GM21515 (cell line): Measurements from ENCODE around the gene SLC39A3.

Experiments used
- ATAC-seq: cut with Tn5 transposase; IDR thresholded peaks from one replicate; pipeline ENCODE4 v1.9.1; 2021; ENCODE audit not compliant: unreplicated experiment

Gene SLC39A3

DNA sequence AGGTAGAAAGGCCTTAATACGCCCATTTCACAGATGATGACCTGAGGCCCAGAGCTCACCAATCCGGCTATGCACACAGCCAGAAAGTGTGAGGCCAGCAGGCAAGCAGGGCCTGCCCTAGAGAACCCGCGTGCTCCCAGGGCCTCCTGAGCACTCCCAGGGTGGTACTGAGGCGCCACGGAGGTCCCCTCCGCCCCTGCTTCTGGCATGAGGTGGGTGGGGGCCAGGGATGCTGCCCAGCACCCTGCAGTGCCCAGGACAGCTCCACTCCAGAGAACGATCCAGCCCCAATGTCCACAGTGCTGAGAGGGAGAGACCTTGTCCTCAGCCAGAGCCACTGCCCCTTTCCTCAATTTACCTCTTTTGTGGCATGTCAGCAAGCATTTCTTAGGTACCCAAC, 29.4 kb upstream of the SLC39A3 start:
- ATAC-seq, result no peak

DNA sequence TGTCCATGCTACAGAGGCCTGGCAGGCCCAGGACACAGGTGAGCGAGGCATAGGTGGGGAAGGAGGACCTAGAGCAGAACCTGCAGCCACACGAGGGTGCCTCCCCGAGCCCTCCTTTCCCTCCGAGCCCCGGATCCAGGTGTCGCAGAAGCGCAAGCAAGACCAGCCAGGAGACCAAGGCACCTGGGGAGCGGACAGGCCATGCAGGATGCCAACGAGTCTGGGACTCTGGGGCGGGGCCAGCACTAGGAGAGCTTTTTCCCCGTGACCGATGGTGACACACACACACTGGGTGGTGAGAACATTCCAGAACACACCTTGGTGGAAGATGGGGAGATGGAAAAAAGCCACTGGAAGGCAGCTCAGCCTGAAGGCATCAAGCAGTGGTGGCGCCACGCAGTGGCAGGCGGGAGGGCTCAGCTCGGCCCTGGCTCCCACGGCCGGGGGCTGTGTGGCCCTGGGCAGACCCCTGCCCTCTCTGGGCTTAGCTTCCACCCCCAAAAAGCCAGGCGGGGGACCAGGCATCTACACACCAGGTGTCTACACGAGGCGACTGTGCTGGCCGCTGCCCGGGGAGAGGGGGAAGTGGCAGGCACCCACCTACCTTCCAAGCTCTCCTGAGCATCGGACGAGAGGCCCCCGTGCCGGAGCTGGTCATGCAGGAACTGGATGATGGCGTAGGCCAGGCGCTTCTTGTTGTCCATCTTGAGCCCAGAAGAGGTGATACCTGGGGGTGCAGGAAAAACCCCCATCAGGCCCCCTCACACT, 28.7 kb upstream of the SLC39A3 start:
- no peak for ATAC-seq

DNA sequence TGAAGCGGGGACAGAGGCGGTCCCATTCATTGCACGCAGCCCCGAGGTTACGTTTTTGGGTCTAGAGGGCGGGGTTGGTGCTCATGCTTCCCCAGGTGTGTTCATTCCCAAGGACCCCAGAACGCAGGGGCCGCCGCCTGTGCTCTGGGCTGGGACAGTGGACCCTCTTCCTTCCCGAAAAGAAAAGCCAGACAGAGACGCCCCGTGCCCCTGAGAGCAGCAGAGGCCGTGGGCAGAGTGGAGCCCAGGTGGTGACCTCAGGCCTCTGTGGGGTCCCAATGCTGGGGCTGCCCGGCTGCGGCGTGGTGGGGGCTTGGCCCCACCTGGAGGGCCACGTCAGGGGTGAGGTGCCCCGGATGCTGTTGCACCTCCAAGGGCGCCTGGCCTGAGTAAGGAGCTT, 27.9 kb upstream of the SLC39A3 start:
- ATAC-seq, result no peak

DNA sequence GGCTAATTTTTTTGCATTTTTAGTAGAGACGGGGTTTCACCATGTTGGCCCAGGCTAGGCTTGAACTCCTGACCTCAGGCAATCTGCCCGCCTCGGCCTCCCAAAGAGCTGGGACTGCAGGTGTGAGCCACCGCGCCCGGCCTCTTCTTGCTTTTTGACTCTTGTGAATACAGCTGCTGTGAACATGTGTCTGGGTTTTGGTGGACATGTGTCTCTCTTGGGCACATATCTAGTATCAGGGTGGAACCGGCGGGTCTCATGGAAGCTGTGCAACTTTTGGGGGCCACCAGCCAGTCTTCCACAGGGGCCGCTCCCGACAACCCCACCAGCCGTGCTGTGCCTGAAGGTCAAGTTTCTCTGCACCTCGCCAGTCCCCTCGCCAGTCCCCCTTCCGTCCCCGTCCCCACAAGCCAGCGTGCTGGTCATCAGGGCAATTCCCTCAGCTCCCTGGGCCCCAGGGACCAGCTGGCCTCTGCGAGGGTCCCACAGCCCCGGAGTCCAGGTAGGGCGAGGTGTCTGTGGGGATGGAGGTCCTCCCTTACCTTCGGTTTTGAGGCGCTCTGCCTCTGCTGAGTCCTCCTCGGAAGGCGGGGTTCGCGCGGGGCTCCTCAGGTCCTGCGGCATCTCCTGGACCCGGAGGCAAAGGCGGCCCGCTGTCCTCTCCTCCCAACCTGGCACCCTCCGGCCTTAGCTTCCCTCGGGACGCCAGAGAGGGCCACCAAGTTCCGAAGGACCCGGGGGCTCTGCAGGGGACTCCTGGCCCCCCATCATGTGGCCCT, 27.0 kb upstream of the SLC39A3 start:
- no peak for ATAC-seq

DNA sequence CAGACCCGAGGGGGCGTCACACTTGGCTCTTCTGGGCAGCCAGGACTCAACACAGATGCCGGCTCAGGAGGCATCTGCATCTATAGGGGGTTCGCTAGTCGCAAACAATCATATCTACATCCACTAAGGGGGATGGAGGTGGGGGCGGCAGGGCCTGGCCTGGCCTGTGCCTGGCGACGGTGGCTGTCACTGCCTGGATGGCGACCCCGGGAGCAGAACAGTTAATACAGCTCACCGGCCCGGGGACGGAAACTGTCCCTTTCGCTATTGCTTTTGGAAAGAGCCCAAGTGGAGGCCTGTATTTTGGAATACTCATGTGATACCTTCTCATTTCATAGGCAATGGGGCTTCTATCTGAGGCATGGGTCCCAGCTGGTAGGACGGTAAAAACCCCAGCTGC, 25.6 kb upstream of the SLC39A3 start:
- ATAC-seq, result no peak

DNA sequence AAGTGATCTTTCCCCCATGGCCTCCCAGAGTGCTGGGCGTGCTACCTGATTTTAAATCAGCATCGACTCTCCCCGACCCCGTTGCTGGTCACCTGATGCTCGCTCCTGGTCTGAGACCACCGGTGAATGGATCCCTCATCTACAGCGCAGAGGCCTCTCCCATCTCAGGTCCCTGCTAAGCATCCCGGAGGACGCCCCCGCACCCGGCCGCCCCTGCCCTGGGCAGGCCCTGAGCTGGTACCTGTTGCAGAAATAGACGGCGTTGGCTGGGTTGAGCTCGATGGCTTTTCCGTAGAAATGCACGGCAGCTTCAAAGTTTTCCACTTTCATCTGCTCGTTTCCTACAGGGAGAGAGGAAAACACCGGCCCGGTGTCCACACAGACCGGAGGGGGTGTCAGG, 25.1 kb upstream of the SLC39A3 start:
- no peak for ATAC-seq

DNA sequence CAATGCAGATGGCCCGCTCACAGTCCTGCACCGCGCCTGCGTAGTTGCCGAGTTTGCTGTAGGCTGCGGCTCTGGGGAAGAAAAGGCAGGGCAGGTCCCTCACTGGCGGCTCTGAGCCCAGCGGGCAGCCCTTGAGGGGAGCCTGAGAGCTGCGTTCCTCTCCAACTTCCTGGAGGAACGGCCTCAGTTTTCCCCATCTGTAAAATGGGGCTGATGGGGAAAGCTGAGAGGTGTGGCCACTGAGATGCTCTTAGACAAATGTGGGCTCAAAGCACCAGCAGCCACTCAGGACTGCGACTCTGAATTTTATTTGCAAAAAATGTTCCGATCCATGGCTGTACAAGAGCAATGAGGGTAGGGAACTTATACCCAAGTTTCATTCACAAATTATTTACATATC, 23.9 kb upstream of the SLC39A3 start:
- no peak for ATAC-seq

DNA sequence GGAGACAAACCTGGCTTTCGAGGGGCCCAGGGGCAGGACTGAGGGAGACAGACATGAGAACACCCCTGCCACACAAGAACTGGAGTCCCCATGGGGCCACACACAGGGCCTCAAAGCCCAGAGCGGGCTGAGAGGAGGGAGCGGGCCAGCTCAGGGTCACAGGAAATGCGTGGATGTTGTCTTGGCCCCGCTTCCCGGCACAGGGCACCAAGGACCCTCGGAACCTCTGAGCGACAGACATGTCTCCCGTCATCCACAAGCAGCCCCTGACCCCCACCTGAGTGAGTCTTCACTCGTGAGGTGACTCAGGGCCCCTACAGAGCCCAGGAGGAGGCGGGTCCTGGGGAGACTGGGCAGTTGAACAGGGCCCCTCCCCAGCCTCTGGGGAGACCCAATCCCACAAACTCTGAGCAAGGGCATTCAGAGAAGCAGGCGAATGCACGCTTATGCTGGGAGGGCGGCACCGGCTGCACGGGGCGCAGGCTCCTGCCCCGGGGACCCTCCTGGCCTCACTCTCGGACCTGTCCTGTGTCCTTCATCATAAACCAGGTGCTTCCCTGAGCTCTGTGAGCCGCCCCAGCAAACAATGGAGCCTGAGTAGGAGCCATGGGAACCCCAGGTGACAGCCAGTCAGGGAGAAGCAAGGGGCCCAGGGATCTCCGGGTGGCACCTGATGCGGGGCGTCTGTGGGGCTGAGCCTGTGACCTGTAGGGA, 23.1 kb upstream of the SLC39A3 start:
- ATAC-seq, result no peak

DNA sequence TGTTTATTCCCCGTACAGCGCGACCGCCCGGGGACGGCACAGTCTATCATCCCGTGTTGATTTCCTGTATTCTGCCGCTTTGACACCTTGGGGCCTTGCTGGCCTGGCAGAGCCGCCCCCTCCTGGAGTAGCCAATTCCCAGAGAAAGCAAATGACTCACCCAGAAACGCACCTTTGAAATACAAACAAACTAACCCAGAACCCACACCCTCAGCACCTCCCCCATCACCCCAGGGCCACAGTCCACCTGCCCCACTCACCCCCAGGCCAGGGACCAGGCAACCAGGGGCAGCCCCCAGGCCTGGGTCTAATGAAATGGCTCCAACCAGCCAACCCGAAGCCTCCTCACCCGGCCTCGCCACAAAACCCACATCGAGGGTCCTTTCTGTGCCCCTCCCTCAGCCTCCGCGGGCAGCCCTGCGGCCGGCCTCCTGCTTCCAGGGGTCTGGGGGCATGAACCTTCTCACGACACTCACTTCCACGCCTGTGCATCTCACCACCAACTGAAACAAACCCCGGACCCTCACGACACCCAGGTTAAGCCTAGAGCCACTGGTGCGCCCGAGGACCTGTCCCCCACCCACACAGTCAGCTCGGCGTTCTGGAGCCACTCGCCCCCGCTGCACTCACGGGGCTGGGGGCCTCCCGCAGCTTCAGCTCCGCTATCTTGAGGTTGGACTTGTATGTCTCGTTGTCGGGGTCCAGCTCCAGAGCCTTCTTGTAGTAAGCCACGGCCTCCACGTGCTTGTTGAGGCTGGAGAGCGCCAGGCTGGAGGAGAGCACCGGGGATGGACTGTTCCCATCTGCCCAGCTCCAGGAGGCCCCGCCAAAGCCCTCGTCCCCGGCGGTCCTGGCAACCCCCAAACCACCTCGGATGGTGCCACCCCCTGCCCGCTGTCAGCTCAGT, 22.3 kb upstream of the SLC39A3 start:
- no peak for ATAC-seq

DNA sequence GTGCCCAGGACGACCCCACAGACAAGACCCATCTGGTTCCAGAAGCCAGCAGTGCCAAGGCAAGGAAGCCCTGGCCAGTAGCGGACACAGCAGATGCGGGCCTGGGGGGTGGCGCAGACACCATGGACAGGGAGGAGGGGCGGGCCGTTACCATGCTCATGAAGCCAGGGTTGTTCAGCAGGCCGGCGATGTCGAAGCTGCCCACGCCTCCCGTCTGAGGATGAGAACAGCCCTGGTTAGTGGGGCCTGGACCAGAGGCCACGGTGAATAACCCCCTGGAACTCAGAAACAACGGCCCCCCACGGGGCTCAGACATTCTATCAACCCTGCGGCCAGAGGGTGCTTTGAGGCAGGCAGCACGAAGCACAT, 21.5 kb upstream of the SLC39A3 start:
- ATAC-seq, result no peak

DNA sequence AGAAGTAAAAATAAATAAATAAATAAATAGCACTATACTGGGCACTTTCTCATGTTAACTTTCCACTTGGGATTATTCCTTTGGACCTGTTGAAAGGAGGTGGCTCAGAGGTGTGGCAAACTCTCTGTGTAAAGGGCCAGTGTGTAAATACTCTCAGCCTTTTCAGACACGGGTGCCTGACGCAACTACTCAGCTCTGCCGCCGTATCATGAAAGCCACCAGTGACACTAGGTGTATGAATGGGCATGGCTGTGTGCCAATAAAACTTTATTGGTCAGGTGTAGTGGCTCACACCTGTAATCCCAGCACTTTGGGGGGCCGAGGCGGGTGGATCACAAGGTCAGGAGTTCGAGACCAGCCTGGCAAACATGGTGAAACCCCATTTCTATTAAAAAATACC, 20.1 kb upstream of the SLC39A3 start:
- no peak for ATAC-seq

DNA sequence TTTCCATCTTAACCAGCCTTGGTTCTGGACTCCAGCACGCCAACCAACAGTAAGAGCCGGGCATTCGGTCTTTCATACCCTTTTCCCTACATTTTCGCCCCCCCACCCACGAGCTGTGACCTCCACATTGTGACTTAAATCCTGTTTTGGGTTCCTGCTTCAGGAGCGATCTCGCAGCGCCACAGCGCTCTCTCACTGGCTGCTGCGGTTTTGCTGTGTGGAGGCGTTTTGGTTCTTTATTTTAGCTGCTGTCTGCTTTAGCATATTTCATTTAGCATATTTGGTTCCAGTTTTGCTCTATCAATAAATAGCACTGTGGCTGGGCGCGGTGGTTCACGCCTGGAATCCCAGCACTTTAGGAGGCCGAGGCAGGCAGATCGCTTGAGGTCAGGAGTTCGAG, 19.5 kb upstream of the SLC39A3 start:
- no peak for ATAC-seq

DNA sequence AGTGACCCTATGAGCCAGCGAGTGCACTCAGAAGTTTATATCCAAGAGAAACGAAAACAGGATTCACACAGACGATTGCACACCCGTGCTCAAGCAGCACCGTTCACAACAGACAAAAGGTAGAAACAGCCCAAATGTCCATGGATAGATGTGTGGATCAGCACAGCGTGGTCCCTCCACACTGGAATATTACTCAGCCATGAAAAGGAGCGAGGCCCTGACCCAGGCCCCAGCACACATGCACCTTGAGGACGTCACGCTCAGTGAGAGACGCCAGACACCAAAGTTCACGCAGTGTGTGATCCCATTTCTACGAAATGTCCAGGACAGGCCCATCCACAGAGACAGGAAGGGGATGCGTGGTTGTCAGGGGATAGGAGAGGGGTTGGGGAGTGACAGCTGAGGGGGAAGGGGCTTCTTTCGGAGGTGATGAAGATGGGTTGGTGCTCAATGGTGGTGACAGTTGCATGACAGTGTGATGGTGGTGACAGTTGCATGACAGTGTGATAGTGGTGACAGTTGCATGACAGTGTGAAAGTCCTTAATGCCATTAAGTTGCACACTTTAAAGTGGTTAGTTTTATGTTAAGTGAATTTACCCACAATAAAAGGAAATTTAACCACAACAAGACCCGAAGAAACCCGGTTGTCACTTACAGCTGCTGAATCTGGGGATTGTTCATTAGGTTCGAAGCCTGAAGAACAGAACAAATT, 18.9 kb upstream of the SLC39A3 start:
- no peak for ATAC-seq

DNA sequence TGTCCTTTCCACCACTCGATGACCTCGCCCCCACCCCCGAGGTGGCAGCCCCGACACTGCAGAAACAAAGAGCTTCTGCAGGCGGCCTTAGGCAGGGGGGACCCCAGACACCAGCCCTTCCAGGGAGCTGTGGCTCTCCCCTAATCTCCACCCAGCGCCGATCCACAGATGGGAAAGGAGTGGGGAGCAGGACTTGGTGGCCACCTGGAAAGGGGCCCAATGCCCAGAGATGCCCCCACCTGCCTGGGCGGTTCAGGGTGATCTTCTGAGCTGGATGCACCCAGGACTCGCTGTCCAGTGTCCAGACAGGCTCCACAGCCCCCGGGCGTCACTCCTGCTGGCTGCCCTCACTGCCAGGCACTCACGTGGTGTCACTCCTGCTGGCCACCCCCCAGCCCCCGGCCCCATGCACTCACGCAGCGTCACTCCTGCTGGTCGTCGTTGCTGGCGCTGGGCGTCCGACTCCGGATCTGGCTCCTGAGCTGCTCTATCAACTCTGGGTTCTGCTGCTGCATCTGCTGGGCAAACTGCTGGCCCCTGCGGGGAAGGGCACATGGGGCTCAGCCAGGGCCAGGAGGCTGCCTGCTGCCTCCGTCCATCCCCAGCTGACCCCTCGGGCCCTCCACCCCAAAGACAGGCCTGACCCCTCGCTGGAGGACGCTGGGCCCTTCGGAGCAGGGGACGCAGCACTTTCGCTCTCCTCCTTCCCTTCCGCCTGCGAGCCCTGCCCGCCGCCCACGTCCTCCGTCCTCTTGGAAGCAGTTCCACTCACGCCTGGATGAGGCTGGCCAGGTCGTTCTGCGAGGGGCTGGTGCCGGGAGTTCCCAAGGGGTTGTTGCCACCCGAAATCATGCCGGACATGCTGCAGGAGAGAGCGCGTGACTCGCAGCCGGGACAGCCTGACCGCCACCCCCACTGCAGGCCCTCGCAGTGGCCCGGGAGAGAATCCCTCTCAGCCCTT, 17.4 kb upstream of the SLC39A3 start:
- ATAC-seq, result no peak

DNA sequence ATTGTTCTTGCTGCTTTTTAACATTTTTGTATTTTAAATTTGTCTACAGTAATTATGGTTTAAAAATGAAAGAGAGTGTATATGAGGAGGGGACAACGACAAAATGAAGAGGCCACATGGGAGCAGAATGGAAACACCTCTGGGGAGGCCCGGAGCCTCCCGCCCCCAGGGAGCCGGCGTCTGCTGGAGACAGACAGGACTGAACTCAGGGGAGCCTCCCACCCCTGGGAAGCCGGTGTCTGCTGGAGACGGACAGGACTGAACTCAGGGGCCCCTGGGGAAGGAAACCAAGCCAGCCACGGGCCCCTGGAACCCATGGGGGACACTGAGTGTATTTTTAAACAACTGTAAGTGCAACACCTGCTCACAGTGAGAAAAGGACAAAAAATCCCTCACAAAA, 16.7 kb upstream of the SLC39A3 start:
- ATAC-seq, result no peak

DNA sequence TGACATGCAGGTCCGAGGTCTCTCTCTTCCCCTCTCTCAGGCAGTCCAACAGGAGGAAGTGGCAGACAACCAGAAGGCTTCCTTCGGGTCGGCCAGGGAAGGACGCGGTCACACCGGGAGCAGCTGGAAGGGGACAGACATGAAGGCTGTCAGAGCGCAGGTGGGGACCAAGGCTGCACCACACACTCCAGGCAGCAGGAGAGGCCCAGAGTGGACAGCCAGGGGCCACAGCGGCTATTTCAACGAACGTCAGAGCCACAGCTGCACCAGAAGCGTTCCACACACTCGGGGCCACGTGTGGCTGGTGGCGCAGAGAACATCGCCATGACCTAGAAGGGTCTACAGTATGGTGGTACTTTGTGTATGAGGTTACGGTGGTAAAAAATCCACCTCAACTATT, 16.0 kb upstream of the SLC39A3 start:
- ATAC-seq, result no peak

DNA sequence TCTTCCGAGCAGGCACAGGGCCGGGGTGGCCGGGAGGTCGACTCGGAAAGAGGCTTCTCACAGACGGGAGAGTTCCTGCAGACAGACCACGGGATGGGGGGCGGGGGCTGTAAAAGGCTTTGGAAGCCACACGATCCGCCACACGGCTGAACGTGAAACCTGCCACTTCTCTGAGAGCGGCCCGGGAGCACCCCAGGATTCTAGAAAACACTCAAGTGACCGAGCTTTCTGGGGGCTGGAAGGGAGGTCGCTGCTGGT, 15.6 kb upstream of the SLC39A3 start:
- ATAC-seq, result no peak

DNA sequence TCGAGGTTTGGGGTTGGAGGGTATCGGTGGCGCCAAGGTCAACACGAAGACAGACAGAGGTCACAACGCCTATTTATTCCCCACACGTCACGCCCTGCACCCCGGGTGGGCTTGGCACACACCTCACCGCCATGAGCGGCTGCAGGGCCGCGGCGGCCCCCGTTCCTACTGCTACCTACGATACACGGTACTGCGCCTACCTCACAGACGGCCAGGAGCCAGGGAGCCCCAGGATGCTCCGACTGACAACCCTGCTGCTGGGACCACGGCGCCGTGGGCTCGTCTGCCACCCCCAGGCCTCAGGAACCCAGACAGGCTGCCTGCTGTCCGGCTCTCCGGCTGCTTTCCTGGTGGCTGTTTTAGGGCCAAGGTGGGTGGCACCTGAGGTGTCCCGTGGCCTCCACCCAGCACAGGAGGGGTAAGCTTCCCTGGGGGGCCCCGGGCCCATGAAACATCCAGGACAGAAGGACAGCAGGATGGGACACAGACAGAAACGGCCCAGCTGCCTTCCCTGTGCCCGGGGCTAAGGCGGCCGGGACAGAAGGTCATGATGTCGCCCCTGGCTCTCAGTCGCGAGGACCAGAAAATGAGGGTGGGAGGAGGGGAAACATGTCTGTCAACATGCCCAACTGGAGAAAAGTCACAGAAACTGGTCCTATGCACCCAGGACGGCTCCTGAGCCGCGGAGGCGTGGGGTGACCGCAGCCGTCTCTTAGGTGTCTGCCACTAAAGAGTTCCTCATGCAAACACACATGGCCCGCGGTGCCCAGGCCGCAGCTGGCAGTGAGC, 15.0 kb upstream of the SLC39A3 start:
- no peak for ATAC-seq

DNA sequence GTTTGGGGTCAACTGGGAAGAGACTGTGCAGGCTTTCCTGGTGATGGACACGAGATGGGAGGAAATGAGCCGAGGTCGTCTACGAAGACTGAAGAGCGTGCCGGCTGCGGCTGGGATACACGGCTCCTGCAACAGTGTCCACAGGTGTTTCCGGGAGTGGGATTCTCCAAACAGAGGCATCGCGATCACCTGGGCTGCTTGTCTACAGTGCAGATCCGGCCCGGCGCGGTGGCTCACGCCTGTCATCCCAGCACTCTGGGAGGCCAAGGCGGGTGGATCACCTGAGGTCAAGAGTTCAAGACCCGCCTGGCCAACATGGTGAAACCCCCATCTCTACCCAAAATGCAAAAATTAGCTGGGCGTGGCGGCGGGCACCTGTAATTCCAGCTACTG, 11.6 kb upstream of the SLC39A3 start:
- no peak for ATAC-seq
